ENCODE results near the gene PHF5A.

DNA sequence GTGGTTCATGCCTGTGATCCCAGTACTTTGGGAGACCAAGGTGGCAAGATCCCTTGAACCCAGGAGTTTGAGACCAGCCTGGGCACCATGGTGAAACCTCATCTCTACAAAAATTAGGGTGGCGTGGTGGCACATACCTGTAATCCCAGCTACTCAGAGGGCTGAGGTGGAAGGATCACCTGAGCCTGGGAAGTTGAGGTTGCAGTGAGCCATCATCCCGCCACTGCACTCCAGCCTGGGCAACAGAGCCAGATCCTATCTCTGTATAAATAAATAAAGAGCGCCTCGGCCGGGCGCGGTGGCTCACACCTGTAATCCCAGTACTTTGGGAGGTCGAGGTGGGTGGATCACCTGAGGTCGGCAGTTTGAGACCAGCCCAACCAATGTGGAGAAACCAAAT, 49.8 kb downstream of the PHF5A start:
- TF ChIP-seq CTCF (IDR thresholded peaks at IDR 0.05) (no peak), POLR2A (IDR thresholded peaks at IDR 0.05; ENCODE audit: low read length) (no peak), MYC (IDR thresholded peaks at IDR 0.05; ENCODE audit: borderline replicate concordance, low read length) (no peak), HOXB13 (CRISPR knock-in tag; IDR thresholded peaks at IDR 0.05; ENCODE audit: low read depth) (no peak), KDM5A (IDR thresholded peaks at IDR 0.05) (no peak), MAX (IDR thresholded peaks at IDR 0.05) (no peak), CEBPB (IDR thresholded peaks at IDR 0.05) (no peak), ZNF302 (CRISPR knock-in tag; IDR thresholded peaks at IDR 0.05) (no peak), HOXA7 (CRISPR knock-in tag; IDR thresholded peaks at IDR 0.05) (no peak), ESRRA (IDR thresholded peaks at IDR 0.05; ENCODE audit: borderline replicate concordance, low read length) (no peak), SREBF2 (IDR thresholded peaks at IDR 0.05) (no peak), EP300 (IDR thresholded peaks at IDR 0.05) (no peak), CHD2 (IDR thresholded peaks at IDR 0.05; ENCODE audit: low read length, partially characterized antibody) (no peak)
- TF ChIP-seq, protein P1, sequence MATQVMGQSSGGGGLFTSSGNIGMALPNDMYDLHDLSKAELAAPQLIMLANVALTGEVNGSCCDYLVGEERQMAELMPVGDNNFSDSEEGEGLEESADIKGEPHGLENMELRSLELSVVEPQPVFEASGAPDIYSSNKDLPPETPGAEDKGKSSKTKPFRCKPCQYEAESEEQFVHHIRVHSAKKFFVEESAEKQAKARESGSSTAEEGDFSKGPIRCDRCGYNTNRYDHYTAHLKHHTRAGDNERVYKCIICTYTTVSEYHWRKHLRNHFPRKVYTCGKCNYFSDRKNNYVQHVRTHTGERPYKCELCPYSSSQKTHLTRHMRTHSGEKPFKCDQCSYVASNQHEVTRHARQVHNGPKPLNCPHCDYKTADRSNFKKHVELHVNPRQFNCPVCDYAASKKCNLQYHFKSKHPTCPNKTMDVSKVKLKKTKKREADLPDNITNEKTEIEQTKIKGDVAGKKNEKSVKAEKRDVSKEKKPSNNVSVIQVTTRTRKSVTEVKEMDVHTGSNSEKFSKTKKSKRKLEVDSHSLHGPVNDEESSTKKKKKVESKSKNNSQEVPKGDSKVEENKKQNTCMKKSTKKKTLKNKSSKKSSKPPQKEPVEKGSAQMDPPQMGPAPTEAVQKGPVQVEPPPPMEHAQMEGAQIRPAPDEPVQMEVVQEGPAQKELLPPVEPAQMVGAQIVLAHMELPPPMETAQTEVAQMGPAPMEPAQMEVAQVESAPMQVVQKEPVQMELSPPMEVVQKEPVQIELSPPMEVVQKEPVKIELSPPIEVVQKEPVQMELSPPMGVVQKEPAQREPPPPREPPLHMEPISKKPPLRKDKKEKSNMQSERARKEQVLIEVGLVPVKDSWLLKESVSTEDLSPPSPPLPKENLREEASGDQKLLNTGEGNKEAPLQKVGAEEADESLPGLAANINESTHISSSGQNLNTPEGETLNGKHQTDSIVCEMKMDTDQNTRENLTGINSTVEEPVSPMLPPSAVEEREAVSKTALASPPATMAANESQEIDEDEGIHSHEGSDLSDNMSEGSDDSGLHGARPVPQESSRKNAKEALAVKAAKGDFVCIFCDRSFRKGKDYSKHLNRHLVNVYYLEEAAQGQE (IDR thresholded peaks at IDR 0.05) = no peak

Measured in A549 (cell line).